H1 (cell line): ENCODE results near the gene LRRC23. TPM values are rescaled to one million over a fixed set of nuclear protein-coding genes. Genes with fewer than 3 reads are reported as not detected.

Experiments used
- ATF2 ChIP-seq: IDR thresholded peaks from 2 replicates; pipeline ENCODE4 v1.6.1; 2012; ENCODE audit warnings: low read length, inconsistent platforms
- BRCA1 ChIP-seq: IDR thresholded peaks from 2 replicates; pipeline ENCODE4 v1.6.1; 2012; ENCODE audit warnings: low read depth, low read length, improper control_type of control experiment
- KDM5A ChIP-seq: fragments of 200-600 bp; IDR thresholded peaks from 2 replicates; pipeline ENCODE4 v1.7.1; 2012; ENCODE audit warnings: mild to moderate bottlenecking, low read length, inconsistent platforms, mixed read lengths
- MAX ChIP-seq: IDR thresholded peaks from 2 replicates; pipeline ENCODE4 v1.6.1; 2012; ENCODE audit warnings: inconsistent platforms
- SRF ChIP-seq: IDR thresholded peaks from 2 replicates; pipeline ENCODE4 v1.6.1; 2011; ENCODE audit warnings: mild to moderate bottlenecking, low read depth, low read length, moderate library complexity
- TAF7 ChIP-seq: optimal IDR thresholded peaks from 2 replicates; pipeline ENCODE3; 2011; ENCODE audit warnings: low read depth, mild to moderate bottlenecking, inconsistent platforms, low read length, moderate library complexity, borderline replicate concordance
- ZNF274 ChIP-seq: IDR thresholded peaks from 2 replicates; pipeline ENCODE4 v1.7.0; 2012; ENCODE audit warnings: low read length, borderline replicate concordance; ENCODE audit errors: extremely low read depth
- polyA plus RNA-seq, 7 experiments: library from polyadenylated mRNA; depleted of rRNA in 3 of 7; stranded (reverse) in 5 of 7; unstranded in 2 of 7; fragments of >200 nt in 5 of 7; fragments of 200-250 nt in 2 of 7; gene quantifications; 1 replicate in 5 of 7; 2 replicates in 1 of 7; 4 replicates in 1 of 7; pipeline versions ENCODE4 v1.2.1 to v1.2.3, GENCODE V29; 2011 to 2013; ENCODE audit warnings: missing spikeins in 2 of 7, mixed read lengths in 2 of 7
- total RNA-seq: library from RNA; stranded (reverse); fragmentation: NEBNext Ultra II Directional; extraction: Animal tissue kit (Norgen Biotek cat#: 25700); gene quantifications from 2 replicates; pipeline ENCODE4 v1.2.1, GENCODE V29; 2021
- TF ChIP-seq, protein P1 (sequence below): IDR thresholded peaks from 2 replicates; pipeline ENCODE4 v1.6.1; 2012; ENCODE audit warnings: inconsistent platforms

The LRRC23 gene
- total and polyA plus RNA-seq, 2 of the 8 experiments (the other 6 are each of a cell fraction or from before 2014, with no cell fraction given) = 2.5 to 3.6 TPM

GRCh38 chr12:6937481-6938352 is 33.1 kb downstream of the LRRC23 start (continued):
- TF ChIP-seq MAX = peak; percentile 95
- TF ChIP-seq TAF7 = peak; percentile 86
- peak; percentile 81 for TF ChIP-seq BRCA1
- peak; percentile 82 for TF ChIP-seq ATF2
- no peak for TF ChIP-seq ZNF274
- TF ChIP-seq, protein P1, sequence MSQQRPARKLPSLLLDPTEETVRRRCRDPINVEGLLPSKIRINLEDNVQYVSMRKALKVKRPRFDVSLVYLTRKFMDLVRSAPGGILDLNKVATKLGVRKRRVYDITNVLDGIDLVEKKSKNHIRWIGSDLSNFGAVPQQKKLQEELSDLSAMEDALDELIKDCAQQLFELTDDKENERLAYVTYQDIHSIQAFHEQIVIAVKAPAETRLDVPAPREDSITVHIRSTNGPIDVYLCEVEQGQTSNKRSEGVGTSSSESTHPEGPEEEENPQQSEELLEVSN = peak; percentile 82
- TF ChIP-seq SRF = peak; percentile 67
- TF ChIP-seq KDM5A = no peak
